ENCODE data around the gene SCEL.

Gene SCEL

GRCh38 chr13:77545626-77546412 lies 10.3 kb downstream of the SCEL start:
- no peak for DNase-seq (ENCODE audit: low read depth)
- H3K4me3 ChIP-seq (ENCODE audit: low read depth, low read length): no peak overlapping the region

DNA sequence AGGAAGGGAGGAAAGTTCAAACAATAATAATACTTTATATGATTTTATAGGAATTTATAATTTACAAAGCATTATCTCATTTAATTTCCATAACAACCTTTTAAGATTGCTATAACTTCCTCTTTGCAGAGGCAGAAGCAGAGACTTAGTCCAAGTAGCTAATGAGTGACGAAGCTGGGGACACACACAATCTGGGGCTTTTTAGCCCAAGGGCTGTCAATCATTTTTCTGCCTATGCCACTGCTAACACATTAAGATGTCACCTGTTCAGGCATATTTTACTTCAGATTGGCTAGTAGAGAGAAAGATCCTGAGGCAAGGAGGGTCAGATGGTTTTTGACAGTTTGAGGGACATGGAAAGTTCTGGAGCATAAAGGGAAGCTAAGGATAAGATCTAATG lies 12.6 kb downstream of the SCEL start:
- DNase-seq (ENCODE audit: low read depth): no peak
- H3K4me3 ChIP-seq (ENCODE audit: low read depth, low read length): no peak overlapping the region

GRCh38 chr13:77548594-77548993 lies 13.1 kb downstream of the SCEL start:
- DNase-seq (ENCODE audit: low read depth): no peak
- H3K4me3 ChIP-seq (ENCODE audit: low read depth, low read length): no peak overlapping the region

GRCh38 chr13:77554069-77554468 lies 18.6 kb downstream of the SCEL start:
- H3K4me3 ChIP-seq (ENCODE audit: low read depth, low read length): no peak overlapping the region
- DNase-seq (ENCODE audit: low read depth): no peak

GRCh38 chr13:77555246-77555645 lies 19.7 kb downstream of the SCEL start:
- no peak overlapping the region for H3K4me3 ChIP-seq (ENCODE audit: low read depth, low read length)
- DNase-seq (ENCODE audit: low read depth): no peak

GRCh38 chr13:77558016-77558415 lies 22.5 kb downstream of the SCEL start:
- no peak overlapping the region for H3K4me3 ChIP-seq (ENCODE audit: low read depth, low read length)
- DNase-seq (ENCODE audit: low read depth): no peak

GRCh38 chr13:77563111-77563510 lies 27.6 kb downstream of the SCEL start:
- peak; percentile 10 for DNase-seq (ENCODE audit: low read depth)
- H3K4me3 ChIP-seq (ENCODE audit: low read depth, low read length): no peak overlapping the region

- no peak overlapping the region for H3K4me3 ChIP-seq (ENCODE audit: low read depth, low read length)
- no peak for DNase-seq (ENCODE audit: low read depth)
These were observed 30.1 kb downstream of the SCEL start for GRCh38 chr13:77565635-77566034.

DNA sequence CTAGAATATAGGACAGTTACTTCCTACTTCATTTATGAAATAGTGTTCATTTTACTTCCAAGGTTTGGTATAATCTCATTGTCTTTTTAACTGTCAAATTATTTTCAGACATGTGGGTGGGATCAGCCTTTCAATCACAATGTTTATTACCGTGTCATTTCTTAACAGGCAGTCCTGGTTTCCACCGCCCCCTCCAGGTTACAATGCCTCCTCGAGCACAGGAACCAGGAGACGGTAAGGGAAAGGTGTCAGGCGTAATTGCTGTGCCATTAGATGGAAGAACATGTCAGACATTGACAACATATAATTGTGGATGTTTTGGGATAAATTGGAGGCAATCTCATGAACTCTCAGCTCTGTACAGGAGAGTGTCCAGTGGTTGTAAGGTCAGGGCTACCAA lies 36.5 kb downstream of the SCEL start:
- H3K4me3 ChIP-seq (ENCODE audit: low read depth, low read length): no peak overlapping the region
- no peak for DNase-seq (ENCODE audit: low read depth)

DNA sequence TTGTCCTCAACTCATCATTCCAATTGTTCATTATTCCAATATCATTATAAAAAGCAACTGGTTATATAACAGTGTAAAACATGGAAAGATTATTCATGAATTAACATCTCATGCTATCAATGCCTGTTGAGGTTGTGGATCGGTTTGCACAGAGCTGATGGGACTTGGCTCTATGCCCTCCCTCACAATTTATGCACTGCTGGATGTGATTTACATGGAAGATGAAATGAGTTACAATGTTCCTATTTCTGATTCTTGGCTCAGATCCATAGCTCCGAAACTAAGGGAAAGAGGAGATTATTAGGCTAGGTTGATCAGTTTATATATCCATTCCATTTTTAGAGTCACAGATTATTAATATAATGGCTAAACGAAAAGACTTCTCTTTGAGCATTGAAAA lies 38.6 kb downstream of the SCEL start:
- no peak overlapping the region for H3K4me3 ChIP-seq (ENCODE audit: low read depth, low read length)
- no peak for DNase-seq (ENCODE audit: low read depth)

DNA sequence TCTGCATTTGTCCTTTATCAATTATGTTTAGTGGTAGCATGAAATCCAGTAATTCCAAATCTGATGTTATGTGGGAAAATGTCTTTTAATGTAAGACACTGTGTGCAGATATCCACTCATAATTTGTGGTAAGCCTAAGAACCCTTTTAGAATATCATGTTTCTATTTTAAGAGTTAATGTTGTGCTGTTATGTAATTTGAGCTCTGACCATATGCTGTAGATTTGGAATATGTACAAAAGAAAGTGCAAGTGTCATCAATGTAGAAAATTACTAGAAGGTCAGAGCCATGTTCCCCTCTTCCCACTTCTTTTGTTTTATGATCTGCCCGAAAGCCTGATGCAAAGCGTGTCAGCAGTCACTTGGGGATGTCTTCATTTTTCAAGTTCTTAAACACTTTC lies 44.5 kb downstream of the SCEL start:
- no peak for DNase-seq (ENCODE audit: low read depth)
- no peak overlapping the region for H3K4me3 ChIP-seq (ENCODE audit: low read depth, low read length)

- no peak for DNase-seq (ENCODE audit: low read depth)
These were observed 45.2 kb downstream of the SCEL start for GRCh38 chr13:77580748-77581147.

DNA sequence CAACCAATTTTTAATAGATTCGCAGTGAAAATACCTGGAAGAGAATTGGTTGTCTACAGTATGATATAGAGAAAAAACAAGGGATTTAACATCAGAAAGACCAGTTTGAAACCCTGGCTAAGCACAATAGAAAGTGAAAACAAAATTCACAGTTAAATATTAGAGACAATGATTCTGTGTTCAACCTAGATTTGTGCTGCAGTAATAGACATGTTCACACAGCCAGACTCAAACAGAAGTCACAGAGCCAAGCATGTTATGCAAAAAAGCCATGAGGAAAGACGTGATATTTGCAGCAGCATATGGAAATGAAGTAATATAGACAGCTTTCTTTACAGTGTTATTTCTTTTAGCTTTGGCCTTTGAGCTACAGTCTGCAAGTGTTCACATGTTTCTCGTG lies 48.1 kb downstream of the SCEL start:
- DNase-seq (ENCODE audit: low read depth): no peak
- H3K4me3 ChIP-seq (ENCODE audit: low read depth, low read length): no peak overlapping the region

More at GRCh38 chr13:77580748-77581147, 45.2 kb downstream of the SCEL start:
- no peak overlapping the region for H3K4me3 ChIP-seq (ENCODE audit: low read depth, low read length)

DNA sequence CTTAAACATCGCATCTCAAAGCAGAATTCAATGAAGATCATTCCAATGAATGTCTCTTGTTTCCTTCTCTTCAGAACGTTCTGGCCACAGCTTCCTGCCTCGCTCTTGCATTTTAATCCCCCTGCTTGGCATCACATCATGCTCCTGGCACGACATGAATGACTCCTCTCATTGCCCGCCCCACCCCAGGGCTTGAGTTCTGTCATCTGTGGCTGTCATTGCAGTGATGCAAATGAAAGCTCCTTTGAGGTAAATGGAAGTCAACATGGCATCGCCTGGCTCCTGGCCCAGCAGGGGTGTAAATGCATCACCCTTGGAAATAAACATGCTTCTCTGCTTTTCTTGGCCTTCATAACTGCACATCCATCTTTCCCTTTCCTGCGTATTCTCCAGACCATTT lies 48.6 kb downstream of the SCEL start:
- DNase-seq (ENCODE audit: low read depth): no peak
- no peak overlapping the region for H3K4me3 ChIP-seq (ENCODE audit: low read depth, low read length)

DNA sequence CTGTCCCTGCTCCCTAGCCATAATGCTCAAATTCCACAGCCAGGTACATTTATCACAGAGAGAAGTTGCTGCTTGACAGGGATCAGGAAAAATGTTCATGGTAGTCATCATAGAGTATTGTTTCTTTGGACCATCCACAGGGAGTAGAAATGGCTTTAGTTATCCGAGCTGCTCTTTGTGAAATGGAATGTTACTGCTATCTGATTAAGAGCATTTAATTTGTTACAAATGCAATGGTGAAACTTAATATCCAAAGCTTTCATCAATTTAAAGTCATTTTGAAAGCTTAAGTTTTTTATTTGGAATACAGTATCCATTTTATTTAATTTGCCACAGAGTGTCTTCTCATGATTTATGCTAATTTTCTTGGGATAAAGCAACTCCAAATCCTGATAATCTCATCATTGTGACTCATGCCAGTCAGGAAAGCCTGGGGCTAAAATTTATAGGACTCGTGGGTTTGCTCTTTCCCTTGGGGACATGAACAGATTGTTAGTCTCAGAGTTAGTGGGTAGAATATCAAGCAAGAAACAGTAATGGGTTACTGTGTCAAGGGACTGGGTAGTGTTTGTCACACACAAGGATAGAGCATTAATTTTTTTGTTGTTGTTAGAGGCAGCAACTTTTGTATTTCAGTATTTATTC lies 59.8 kb downstream of the SCEL start:
- no peak overlapping the region for H3K4me3 ChIP-seq (ENCODE audit: low read depth, low read length)
- no peak for DNase-seq (ENCODE audit: low read depth)

DNA sequence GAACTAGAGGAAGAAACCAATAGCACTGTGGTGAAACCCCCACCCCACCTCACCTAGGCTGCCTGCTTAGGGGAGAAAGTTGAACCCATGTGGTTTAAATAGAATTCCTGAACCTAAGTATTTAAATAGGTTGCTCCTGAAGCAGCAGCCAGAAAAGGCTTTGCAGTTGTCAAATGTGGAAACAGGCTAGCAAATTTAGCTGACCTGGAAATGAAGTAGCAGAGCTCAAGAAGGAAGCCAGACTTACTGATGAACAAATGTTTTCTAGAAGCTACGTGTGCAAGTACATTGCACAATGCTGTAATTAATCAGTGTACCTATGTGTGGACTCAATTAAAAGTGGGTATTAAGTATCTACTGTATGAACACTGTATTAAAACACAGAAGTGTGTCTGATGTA lies 61.3 kb downstream of the SCEL start:
- DNase-seq (ENCODE audit: low read depth): no peak
- H3K4me3 ChIP-seq (ENCODE audit: low read depth, low read length): no peak overlapping the region

DNA sequence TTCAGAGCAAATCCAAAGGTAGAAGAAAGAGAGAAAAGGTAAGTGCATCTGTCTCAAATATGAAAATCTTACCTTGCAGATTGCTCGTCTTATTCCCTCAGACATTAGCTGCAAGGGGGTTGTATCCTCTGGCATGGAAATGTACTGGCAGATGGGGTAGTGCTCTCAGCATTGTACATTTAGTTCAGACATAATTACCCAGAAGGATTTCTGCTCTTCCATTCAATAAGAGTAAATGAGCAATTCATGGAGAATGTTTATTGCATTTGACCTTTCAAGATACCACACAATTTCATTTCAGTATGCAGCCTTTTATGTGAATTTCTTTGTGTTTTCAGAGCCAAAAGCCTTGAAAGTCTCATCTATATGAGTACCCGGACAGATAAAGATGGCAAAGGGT lies 63.8 kb downstream of the SCEL start:
- DNase-seq (ENCODE audit: low read depth): no peak
- no peak overlapping the region for H3K4me3 ChIP-seq (ENCODE audit: low read depth, low read length)

GRCh38 chr13:77600701-77601100 lies 65.2 kb downstream of the SCEL start:
- no peak for DNase-seq (ENCODE audit: low read depth)

DNA sequence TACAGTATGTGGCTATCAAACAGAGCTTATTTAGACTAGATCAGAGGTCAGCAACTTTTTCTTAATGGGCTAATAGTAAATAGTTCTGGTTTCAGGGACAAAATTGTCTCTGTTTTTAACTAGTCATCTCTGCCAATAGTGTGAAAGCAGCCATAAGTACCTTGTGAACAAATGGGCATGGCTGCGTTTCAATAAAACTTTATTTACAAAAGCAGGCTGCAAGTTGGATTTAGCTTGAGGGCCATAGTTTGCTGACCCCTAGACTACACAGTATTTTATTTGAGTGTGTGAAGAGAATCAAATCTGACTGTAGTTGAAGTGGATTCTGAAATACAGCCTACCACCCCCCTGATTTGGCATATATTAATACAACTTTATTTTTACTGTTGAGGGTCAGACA lies 75.6 kb downstream of the SCEL start:
- no peak for DNase-seq (ENCODE audit: low read depth)
- H3K4me3 ChIP-seq (ENCODE audit: low read depth, low read length): no peak overlapping the region

More at GRCh38 chr13:77600701-77601100, 65.2 kb downstream of the SCEL start:
- no peak overlapping the region for H3K4me3 ChIP-seq (ENCODE audit: low read depth, low read length)

DNA sequence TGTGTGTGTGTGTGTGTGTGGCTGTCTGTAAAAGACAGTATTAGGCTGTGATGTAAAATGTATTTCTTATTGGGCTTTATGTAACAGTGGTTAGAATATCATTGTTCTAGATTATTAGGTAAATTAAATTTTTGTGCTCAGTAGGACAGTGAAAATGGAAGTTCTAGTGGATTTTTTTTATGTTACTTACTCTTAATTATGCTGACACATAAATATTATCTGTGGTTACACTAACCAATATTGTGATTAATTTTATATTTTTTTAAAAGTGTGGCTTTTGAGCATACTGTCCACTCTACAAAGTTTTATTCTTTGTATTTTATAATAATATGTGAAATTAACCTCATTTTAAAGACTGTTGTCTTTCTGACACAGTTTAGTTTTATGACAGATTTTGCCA lies 80.5 kb downstream of the SCEL start:
- DNase-seq (ENCODE audit: low read depth): no peak
- H3K4me3 ChIP-seq (ENCODE audit: low read depth, low read length): no peak overlapping the region

GRCh38 chr13:77619655-77620054 lies 84.1 kb downstream of the SCEL start:
- no peak for DNase-seq (ENCODE audit: low read depth)
- H3K4me3 ChIP-seq (ENCODE audit: low read depth, low read length): no peak overlapping the region
